SK-N-SH (cell line): ENCODE data around the gene SFN. TPM values are rescaled to one million over a fixed set of nuclear protein-coding genes. Genes with fewer than 3 reads are reported as not detected.

ENCODE experiments used
- CTCF ChIA-PET: fragments of 300-600, 350-600 bp; formaldehyde crosslinking; extraction: SDS; loops from one replicate; lab custom pipeline; 2021; lab: Yijun Ruan, JAX
- POLR2A ChIA-PET: fragments of 350-600 bp; sonication (Branson Sonifier 250); formaldehyde crosslinking; extraction: SDS; loops from one replicate; lab custom pipeline; 2020; ENCODE audit warnings: antibody characterized with exemption, inconsistent platforms; lab: Yijun Ruan, JAX
- DNase-seq: peaks from one replicate; pipeline ENCODE4 v3.0.0; 2012
- H2AFZ ChIP-seq: fragments of 200-600 bp; sonication (generic); 2 replicates; pipeline ENCODE4 v1.8.1; 2016; ENCODE audit warnings: antibody characterized with exemption, mild to moderate bottlenecking, low read depth
- H3F3A ChIP-seq: fragments of 200-600 bp; sonication (generic); replicated peaks from 2 replicates; pipeline ENCODE3; 2016; ENCODE audit warnings: antibody characterized with exemption, mild to moderate bottlenecking; ENCODE audit not compliant: insufficient read depth
- H3K27ac ChIP-seq, 2 experiments: fragments of 200-500 bp in 1 of 2; fragments of 200-600 bp in 1 of 2; sonication (Bioruptor generic) in 1 of 2; sonication (generic), shearing (Covaris generic) in 1 of 2; 2 replicates each; pipeline versions ENCODE4 v1.5.1 to v1.6.1; 2014 to 2016; ENCODE audit warnings: low read depth in 2 of 2, inconsistent platforms in 1 of 2, low read length in 1 of 2, mild to moderate bottlenecking in 1 of 2, mixed read lengths in 1 of 2
- H3K27me3 ChIP-seq: fragments of 200-600 bp; sonication (generic), shearing (Covaris generic); 2 replicates; pipeline ENCODE4 v1.6.1; 2016; ENCODE audit warnings: mixed run types; ENCODE audit not compliant: insufficient read depth
- H3K36me3 ChIP-seq, 2 experiments: fragments of 200-500 bp in 1 of 2; fragments of 200-600 bp in 1 of 2; sonication (Bioruptor generic) in 1 of 2; sonication (generic) in 1 of 2; replicated peaks in 1 of 2; 2 replicates each; pipeline versions ENCODE3 to v1.5.1; 2014 to 2016; ENCODE audit warnings: low read length in 1 of 2, mild to moderate bottlenecking in 1 of 2; ENCODE audit not compliant: insufficient read depth in 2 of 2, control insufficient read depth in 1 of 2
- H3K4me1 ChIP-seq, 2 experiments: fragments of 200-500 bp in 1 of 2; fragments of 200-600 bp in 1 of 2; sonication (Bioruptor generic) in 1 of 2; sonication (generic), shearing (Covaris generic) in 1 of 2; 2 replicates each; pipeline versions ENCODE4 v1.5.1 to v1.6.1; 2014 to 2016; ENCODE audit warnings: low read depth in 1 of 2, low read length in 1 of 2, mixed run types in 1 of 2; ENCODE audit not compliant: insufficient read depth in 2 of 2, control insufficient read depth in 1 of 2
- H3K4me2 ChIP-seq: fragments of 200-600 bp; sonication (generic), shearing (Covaris generic); 2 replicates; pipeline ENCODE4 v1.6.1; 2017; ENCODE audit warnings: mixed run types
- H3K4me3 ChIP-seq, 2 experiments: fragments of 200-500 bp in 1 of 2; fragments of 200-600 bp in 1 of 2; sonication (Bioruptor generic) in 1 of 2; sonication (generic), shearing (Covaris generic) in 1 of 2; 2 replicates each; pipeline versions ENCODE4 v1.5.1 to v1.8.1; 2014 to 2016; ENCODE audit warnings: low read depth in 2 of 2, inconsistent platforms in 1 of 2, low read length in 1 of 2, mild to moderate bottlenecking in 1 of 2, mixed read lengths in 1 of 2, moderate library complexity in 1 of 2
- H3K79me2 ChIP-seq: fragments of 200-600 bp; sonication (generic); 2 replicates; pipeline ENCODE4 v1.8.1; 2017; ENCODE audit warnings: mild to moderate bottlenecking; ENCODE audit not compliant: insufficient read depth
- H3K9ac ChIP-seq: fragments of 200-600 bp; sonication (generic); 2 replicates; pipeline ENCODE4 v1.6.1; 2017; ENCODE audit warnings: mixed run types
- H3K9me2 ChIP-seq: fragments of 200-600 bp; sonication (generic); 2 replicates; pipeline ENCODE4 v1.6.1; 2017; ENCODE audit warnings: mixed run types
- H3K9me3 ChIP-seq: fragments of 200-600 bp; sonication (generic); 2 replicates; pipeline ENCODE4 v1.6.1; 2017; ENCODE audit warnings: mixed run types, mild to moderate bottlenecking, moderate library complexity
- H4K20me1 ChIP-seq: fragments of 200-600 bp; sonication (generic); 2 replicates; pipeline ENCODE4 v1.6.1; 2017; ENCODE audit warnings: mild to moderate bottlenecking, mixed run types; ENCODE audit not compliant: insufficient read depth
- ELF1 ChIP-seq: IDR thresholded peaks from 2 replicates; pipeline ENCODE4 v1.4.0; 2012
- EP300 ChIP-seq, 2 experiments: IDR thresholded peaks; 2 replicates each; pipeline versions ENCODE4 v1.4.0 to v1.6.1; 2012; ENCODE audit warnings: borderline replicate concordance in 1 of 2, low read depth in 1 of 2, low read length in 1 of 2
- EZH2phosphoT487 ChIP-seq: fragments of 200-600 bp; sonication (generic); IDR thresholded peaks from 2 replicates; pipeline ENCODE4 v1.6.1; 2017; ENCODE audit warnings: low read depth, mixed run types, mild to moderate bottlenecking, antibody characterized with exemption, moderate library complexity, borderline replicate concordance
- FOSL2 ChIP-seq: IDR thresholded peaks from 2 replicates; pipeline ENCODE4 v1.4.0; 2012; ENCODE audit warnings: low read depth, mild to moderate bottlenecking, moderate library complexity, borderline replicate concordance
- IRF3 ChIP-seq: fragments of 150-350 bp; IDR thresholded peaks from 2 replicates; pipeline ENCODE4 v1.6.1; 2016; ENCODE audit warnings: mild to moderate bottlenecking, low read depth, low read length
- JUND ChIP-seq: IDR thresholded peaks from 2 replicates; pipeline ENCODE4 v1.4.0; 2012
- MEF2A ChIP-seq: IDR thresholded peaks from 2 replicates; pipeline ENCODE4 v1.4.0; 2012; ENCODE audit warnings: low read depth, borderline replicate concordance
- NFIC ChIP-seq: IDR thresholded peaks from 2 replicates; pipeline ENCODE4 v1.4.0; 2012; ENCODE audit warnings: borderline replicate concordance
- NRF1 ChIP-seq: IDR thresholded peaks from 2 replicates; pipeline ENCODE4 v1.6.1; 2012; ENCODE audit warnings: low read depth, mild to moderate bottlenecking, low read length
- RCOR1 ChIP-seq: fragments of 150-350 bp; IDR thresholded peaks from 2 replicates; pipeline ENCODE4 v1.6.1; 2017; ENCODE audit warnings: antibody characterized with exemption, low read length
- RFX5 ChIP-seq: IDR thresholded peaks from 2 replicates; pipeline ENCODE4 v1.6.1; 2012; ENCODE audit warnings: mild to moderate bottlenecking, improper control_type of control experiment, low read length
- SIN3A ChIP-seq: IDR thresholded peaks from 2 replicates; pipeline ENCODE4 v1.6.1; 2012; ENCODE audit warnings: low read depth, mild to moderate bottlenecking, low read length, moderate library complexity, borderline replicate concordance
- TEAD4 ChIP-seq: IDR thresholded peaks from 2 replicates; pipeline ENCODE4 v1.4.0; 2012; ENCODE audit warnings: mild to moderate bottlenecking, borderline replicate concordance; ENCODE audit not compliant: insufficient read depth
- USF2 ChIP-seq: fragments of 150-350 bp; IDR thresholded peaks from 2 replicates; pipeline ENCODE4 v1.6.1; 2017; ENCODE audit warnings: antibody characterized with exemption, low read length, low read depth, borderline replicate concordance
- WGBS: methylation state at CpG from one replicate; pipeline ENCODE4 v1.1.6; 2017; ENCODE audit warnings: low lambda C conversion rate; 5-methylcytosine and 5-hydroxymethylcytosine counted together
- polyA plus RNA-seq, 3 experiments: library from polyadenylated mRNA; depleted of rRNA; stranded (reverse); fragments of >200 nt; gene quantifications; 2 replicates each; pipeline ENCODE4 v1.2.3, GENCODE V29; 2012
- TF ChIP-seq, protein P1 (sequence below): IDR thresholded peaks from 2 replicates; pipeline ENCODE4; 2012

SFN gene
- polyA plus RNA-seq, 1 of the 3 experiments (the other 2 are of a cell fraction), result 0.18 TPM

GRCh38 chr1:26853600-26853999 lies 9.3 kb upstream of the SFN start:
- H3K79me2 ChIP-seq, result no peaks in the 10 kb centered on the region
- CTCF ChIA-PET, result interaction anchor here (1.0 to 1.8 kb wide), 7 partner anchors 8 to 65 kb away, joined by 3 to 7 read pairs (median 4); partner anchors contain the start of gene GPATCH3
- H2AFZ ChIP-seq, result no peak overlapping the region
- no peak for DNase-seq
- no peak overlapping the region for H3K4me3 ChIP-seq
- peaks cover 7% of the 10 kb centered on the region for H3F3A ChIP-seq
- peaks cover 21 to 62% of the 10 kb centered on the region in 2 experiments for H3K36me3 ChIP-seq
- peaks cover 0 to 6% of the 10 kb centered on the region in 2 experiments; a peak in 2 of 4 replicates for H3K4me1 ChIP-seq
- no peak overlapping the region for H3K9ac ChIP-seq
- TF ChIP-seq USF2 (no peak), FOSL2 (no peak), ELF1 (no peak), IRF3 (no peak), RFX5 (no peak), NRF1 (no peak), EZH2phosphoT487 (no peak), JUND (no peak)
- 100% methylated on average over 6 of the region's 10 CpGs for WGBS
- no peaks in the 10 kb centered on the region for H3K9me3 ChIP-seq
- no peak overlapping the region for H3K4me2 ChIP-seq
- no peak overlapping the region for H3K27ac ChIP-seq
- no peaks in the 10 kb centered on the region for H3K9me2 ChIP-seq
- no peaks in the 10 kb centered on the region for H3K27me3 ChIP-seq
- POLR2A ChIA-PET, result no interaction called here
- H4K20me1 ChIP-seq, result no peaks in the 10 kb centered on the region

DNA sequence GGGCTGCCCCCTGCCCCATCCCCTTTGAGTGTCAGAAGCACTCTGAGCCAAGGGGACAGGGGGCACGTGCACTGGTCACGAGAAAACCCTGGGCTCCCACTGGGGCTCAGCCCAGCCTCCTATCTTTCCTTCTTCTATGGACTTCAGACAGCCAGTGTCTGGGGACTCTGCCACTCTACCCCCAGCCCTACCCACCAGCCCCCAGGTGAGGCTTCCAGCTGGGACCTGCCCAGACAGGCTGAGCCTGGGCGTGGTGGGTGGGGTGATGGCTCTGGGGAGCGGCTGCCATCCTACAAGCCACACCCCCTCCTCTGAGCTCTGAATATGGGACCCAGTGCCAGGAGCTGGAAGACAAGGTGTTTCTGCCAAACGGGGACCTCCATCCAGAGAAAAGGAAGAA lies 8.0 kb upstream of the SFN start:
- Histone ChIP-seq H3K27me3 (no peaks in the 10 kb centered on the region), H3K79me2 (no peaks in the 10 kb centered on the region), H3F3A (peaks cover 5% of the 10 kb centered on the region), H3K36me3 (peaks cover 21 to 55% of the 10 kb centered on the region in 2 experiments), H3K4me1 (no peaks in the 10 kb centered on the region; a peak in 1 of 4 replicates), H3K4me3 (no peak overlapping the region), H3K27ac (no peak overlapping the region), H3K9ac (no peak overlapping the region), H3K9me3 (no peaks in the 10 kb centered on the region), H2AFZ (no peak overlapping the region), H3K4me2 (no peak overlapping the region), H3K9me2 (no peaks in the 10 kb centered on the region), H4K20me1 (no peaks in the 10 kb centered on the region)
- WGBS, result 100% methylated on average over 3 of the region's 5 CpGs
- POLR2A ChIA-PET, result interaction anchor here (1.0 kb wide), 1 partner anchor 10 kb away, joined by 3 read pairs; no protein-coding TSS in a partner anchor
- TF ChIP-seq MEF2A, result no peak
- DNase-seq, result no peak
- CTCF ChIA-PET, result interaction anchor here (0.8 to 1.8 kb wide), 7 partner anchors 11 to 355 kb away, joined by 3 to 11 read pairs (median 4); no protein-coding TSS in a partner anchor

DNA sequence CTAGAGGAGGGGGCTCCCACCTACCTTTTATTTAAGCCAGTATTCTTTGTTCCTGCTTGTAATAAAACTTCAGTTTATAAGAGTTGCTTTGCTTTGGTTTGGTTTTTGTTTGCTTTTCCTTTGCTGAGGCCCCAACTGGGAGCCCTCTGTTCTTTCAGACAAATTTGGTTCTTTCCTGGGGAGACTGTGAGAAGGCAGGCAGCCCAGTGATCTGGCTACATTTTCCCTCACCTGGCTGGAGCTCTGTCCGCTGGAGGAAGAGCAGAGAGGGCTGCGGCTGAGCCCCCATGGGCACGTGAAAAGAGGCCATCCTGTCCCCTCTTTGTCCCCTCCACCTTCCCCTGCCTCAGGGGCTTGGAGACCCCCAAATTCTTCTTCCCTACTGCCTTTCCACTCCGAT lies 7.3 kb upstream of the SFN start:
- peaks cover 19 to 49% of the 10 kb centered on the region in 2 experiments for H3K36me3 ChIP-seq
- H4K20me1 ChIP-seq, result no peaks in the 10 kb centered on the region
- WGBS, result 100% methylated on average over 4 of the region's 4 CpGs
- H3K9me3 ChIP-seq, result no peaks in the 10 kb centered on the region
- H3K9ac ChIP-seq, result no peak overlapping the region
- H3K9me2 ChIP-seq, result no peaks in the 10 kb centered on the region
- peaks cover 5% of the 10 kb centered on the region for H3F3A ChIP-seq
- H3K4me3 ChIP-seq, result no peak overlapping the region
- no peaks in the 10 kb centered on the region for H3K79me2 ChIP-seq
- no peak for TF ChIP-seq RCOR1
- no peak for TF ChIP-seq NFIC
- no peak for TF ChIP-seq EP300 (IDR thresholded peaks at IDR 0.05; ENCODE audit: borderline replicate concordance in 1 of 2, low read depth in 1 of 2, low read length in 1 of 2)
- no peak for TF ChIP-seq TEAD4
- no peak for TF ChIP-seq RFX5
- no peak for TF ChIP-seq SIN3A
- no peak for TF ChIP-seq MEF2A
- TF ChIP-seq, protein P1, sequence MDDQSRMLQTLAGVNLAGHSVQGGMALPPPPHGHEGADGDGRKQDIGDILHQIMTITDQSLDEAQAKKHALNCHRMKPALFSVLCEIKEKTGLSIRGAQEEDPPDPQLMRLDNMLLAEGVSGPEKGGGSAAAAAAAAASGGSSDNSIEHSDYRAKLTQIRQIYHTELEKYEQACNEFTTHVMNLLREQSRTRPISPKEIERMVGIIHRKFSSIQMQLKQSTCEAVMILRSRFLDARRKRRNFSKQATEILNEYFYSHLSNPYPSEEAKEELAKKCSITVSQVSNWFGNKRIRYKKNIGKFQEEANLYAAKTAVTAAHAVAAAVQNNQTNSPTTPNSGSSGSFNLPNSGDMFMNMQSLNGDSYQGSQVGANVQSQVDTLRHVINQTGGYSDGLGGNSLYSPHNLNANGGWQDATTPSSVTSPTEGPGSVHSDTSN, result no peak
- TF ChIP-seq EZH2phosphoT487, result no peak
- no peak for TF ChIP-seq FOSL2
- TF ChIP-seq IRF3, result no peak
- no peak overlapping the region for H3K4me2 ChIP-seq
- H3K4me1 ChIP-seq, result no peaks in the 10 kb centered on the region; a peak in 1 of 4 replicates
- no peak overlapping the region for H2AFZ ChIP-seq
- DNase-seq, result no peak
- no peak overlapping the region for H3K27ac ChIP-seq
- ChIA-PET CTCF (interaction anchor here (1.0 to 3.5 kb wide), 6 partner anchors 9 to 355 kb away, joined by 3 to 11 read pairs (median 8); no protein-coding TSS in a partner anchor), POLR2A (no interaction called here)
- H3K27me3 ChIP-seq, result no peaks in the 10 kb centered on the region
